Germinal center (tissue), 1 donor: Measurements from ENCODE around the gene P2RY14.

Experiments
- DNase-seq: peaks from one replicate; pipeline ENCODE4 v3.0.0; 2012; ENCODE audit warnings: mixed read lengths, low spot score

Gene P2RY14

GRCh38 chr3:151300539-151300938, 22.2 kb upstream of the P2RY14 start:
- DNase-seq, result no peak

DNA sequence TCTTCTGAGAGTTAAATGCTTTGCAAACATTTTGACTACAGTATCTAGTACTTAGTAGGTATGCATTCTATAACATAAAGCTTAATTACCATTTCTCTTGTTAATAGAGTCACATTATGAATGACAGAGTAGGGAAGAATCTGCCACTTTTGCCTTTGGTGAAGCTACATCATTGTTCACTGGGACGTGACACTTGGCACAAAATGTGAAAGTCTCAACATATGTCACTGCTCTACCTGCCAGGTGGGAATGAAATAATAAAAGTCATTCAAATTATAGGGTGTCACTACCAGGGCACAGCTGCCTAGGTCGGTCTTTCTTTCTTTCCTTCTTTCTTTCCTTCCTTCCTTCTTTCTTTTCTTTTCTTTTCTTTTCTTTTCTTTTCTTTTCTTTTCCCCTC, 20.7 kb upstream of the P2RY14 start:
- DNase-seq, result no peak

DNA sequence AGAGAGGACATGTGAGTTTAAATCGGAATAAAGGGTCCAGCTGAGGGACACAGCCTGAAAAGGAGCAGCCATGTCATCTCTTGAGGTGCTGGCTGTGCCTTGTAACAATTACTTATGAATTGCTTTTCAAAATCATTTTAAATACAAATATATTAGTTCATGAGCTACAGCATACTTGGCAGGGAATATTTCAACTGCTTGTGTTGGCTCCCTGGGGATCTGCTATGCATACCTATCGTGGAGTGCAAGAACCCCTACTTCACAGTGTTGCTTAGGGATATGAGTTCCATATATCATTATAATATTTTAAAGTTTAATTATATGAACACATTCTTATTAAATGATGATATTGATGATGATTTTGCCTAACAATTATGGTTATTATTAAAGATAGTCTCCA, 19.1 kb upstream of the P2RY14 start:
- DNase-seq, result no peak

DNA sequence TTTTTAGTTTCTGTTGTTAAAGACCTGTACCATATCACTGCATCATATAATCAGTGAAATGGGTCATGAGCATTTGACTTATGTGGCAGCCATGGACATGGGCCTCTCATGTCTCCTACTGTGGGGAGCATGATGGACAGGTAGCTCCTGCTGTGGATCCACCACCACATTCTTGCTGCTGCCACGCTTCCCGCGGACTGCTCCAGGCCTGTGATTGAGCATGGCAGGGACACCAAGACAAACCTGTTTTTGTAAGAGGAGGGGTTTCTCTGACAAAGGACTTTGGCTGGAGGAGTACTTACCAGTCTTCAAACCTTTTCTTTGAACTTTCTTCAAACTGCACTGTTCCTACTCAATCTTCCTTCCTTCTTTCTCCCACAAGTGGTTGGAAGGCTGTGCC, 17.9 kb upstream of the P2RY14 start:
- no peak for DNase-seq

DNA sequence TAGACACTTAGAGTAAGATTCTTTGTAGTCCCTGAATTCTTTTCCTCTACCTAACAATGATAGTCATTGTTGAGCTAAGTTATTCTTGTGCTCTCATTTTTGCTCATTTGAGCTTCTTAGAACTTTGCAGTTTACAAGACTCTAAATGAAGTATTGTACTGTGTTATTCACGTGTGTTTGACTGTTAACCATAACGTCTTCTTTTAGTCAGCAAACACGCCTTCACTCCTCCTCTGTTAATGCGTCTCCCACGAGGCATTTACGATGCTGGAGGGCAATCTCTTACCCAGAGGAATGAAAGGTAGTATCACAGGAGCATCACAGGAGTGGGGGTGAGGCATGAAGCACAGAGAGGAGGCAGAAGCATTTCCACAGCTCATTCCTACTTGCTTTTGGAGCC, 14.8 kb upstream of the P2RY14 start:
- no peak for DNase-seq

DNA sequence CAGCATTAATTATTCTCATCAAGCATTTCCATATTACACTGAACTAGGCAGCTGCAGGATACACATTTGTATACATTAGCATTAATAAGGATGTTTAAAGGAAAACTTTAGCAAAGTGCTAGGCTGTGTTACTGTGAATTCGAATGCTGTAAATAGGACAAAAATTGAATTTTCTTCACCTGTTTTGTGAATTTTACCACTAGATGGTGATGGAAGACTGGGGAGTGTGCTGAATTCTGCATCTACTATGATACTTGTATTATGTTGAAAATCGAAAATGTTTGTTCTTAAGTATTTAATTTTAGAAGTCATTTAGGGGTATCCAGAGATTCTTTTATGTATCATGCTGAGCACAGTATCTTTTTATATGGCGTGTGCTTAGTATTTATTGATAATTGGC, 12.3 kb upstream of the P2RY14 start:
- DNase-seq, result peak; percentile 15

- DNase-seq, result no peak
Measured at GRCh38 chr3:151289445-151289844, 11.1 kb upstream of the P2RY14 start.

GRCh38 chr3:151285940-151286339, 7.6 kb upstream of the P2RY14 start:
- no peak for DNase-seq

GRCh38 chr3:151283907-151284461, 5.6 kb upstream of the P2RY14 start:
- no peak for DNase-seq

DNA sequence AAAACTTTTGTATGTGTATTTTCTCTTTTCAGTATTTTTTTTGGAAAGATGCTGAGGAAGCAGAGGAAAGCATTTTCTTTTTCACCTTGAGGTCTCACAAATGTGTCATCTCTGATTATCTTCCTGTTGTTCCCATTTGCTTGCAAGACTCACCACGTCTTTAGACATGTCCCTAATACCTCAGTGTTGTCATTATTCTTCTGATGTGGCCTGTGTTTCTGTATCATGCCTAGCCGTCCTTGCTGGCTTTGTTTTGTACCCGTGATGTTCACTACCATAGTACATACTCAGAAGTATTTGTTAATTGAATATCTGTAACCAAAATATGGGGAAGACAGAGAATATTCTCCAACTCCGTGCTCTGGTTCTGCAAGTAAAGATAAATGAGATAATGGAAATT, 5.0 kb upstream of the P2RY14 start:
- no peak for DNase-seq

- DNase-seq, result peak; percentile 55
Measured at GRCh38 chr3:151282921-151283320, 4.6 kb upstream of the P2RY14 start.

DNA sequence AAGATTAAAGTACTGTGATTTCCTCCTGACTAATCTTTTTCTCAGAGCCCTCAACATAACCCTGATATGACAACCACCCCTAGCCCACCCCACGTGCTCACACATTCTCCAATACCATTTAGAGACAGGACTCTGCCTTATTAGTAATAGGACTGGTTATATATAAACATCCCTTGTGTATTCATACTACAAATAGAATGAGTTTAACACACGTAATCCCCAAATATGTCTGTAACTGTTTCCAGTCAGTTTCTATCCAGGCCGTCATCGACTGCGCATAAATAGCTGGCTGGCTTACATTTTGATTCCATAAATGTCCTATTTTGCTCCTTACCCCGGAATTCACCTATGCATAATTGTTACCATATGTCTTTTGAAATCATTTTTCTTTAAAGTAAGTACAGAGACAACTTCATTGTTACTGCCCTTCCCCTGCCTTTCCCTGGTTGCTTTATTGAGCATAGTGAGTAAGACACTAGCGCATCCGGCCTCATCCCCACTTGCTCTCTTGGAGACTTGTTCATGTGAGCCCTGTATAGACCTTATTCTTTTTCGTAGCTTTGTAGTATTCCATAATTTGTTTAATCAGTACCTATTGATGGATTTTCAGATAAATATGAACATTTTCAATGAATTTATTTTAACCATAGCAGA, 3.5 kb upstream of the P2RY14 start:
- DNase-seq, result no peak

GRCh38 chr3:151276687-151277042, 1.7 kb downstream of the P2RY14 start:
- peak; percentile 13 for DNase-seq

- no peak for DNase-seq
Measured at GRCh38 chr3:151276038-151276686, 2.2 kb downstream of the P2RY14 start.

DNA sequence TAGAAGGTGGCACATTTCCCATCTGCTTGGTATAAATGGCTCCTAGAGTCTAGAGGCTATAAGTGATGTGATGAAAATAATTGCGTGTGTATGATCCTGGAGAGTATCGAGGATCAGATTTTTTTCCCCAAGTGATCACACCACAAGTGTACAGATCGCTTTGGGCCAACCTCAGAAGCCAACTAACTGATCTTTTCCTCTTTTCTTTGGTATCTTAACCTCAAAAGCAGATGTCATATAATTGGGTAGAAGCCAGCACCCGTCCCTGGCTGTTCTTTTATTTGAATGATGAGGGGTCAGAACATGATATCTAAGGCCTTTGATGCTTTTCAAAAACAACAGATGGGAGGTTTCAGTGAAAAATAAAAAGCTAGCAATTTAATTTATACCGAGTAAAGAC, 3.3 kb downstream of the P2RY14 start:
- no peak for DNase-seq

GRCh38 chr3:151269631-151270030, 8.7 kb downstream of the P2RY14 start:
- DNase-seq, result no peak

GRCh38 chr3:151268267-151269235, 9.8 kb downstream of the P2RY14 start:
- no peak for DNase-seq

DNA sequence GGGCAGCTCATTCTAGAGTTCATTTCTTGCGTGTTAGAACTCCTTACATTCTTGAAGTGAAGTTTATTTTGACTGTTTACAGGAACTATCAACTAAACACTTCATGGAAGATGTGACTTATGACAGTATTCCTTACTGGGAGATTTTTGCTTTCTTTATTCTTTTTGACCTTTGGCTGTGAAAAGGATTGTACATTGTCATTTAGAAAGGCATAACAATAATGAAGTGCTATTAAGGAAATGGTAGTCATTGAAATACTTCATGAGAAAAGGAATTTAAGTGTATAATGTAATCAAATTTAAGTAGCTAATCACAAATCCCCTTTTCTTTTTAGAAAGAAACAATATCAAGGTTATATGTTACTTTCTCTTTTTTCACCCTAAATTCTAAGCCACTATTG, 11.3 kb downstream of the P2RY14 start:
- no peak for DNase-seq

DNA sequence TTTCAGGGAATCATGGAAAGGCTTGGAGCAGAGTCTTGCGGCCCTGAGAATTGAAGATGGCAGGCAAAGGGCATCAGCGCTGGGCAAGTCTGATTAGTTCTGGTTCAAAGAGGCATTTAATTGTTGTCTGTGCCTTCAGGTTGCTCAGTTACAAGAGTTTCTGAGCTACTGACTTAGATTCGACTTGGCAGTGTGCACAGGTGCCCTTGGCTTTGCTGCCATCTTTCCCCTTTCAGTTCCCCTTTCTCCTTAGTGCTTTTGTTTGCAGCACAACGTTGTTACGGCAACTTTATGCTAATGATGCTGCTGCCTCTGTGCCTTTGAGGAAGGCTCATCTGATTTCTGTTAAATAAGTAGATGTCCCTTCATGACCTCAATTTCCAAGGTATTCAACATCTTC, 12.5 kb downstream of the P2RY14 start:
- DNase-seq, result peak; percentile 65

DNA sequence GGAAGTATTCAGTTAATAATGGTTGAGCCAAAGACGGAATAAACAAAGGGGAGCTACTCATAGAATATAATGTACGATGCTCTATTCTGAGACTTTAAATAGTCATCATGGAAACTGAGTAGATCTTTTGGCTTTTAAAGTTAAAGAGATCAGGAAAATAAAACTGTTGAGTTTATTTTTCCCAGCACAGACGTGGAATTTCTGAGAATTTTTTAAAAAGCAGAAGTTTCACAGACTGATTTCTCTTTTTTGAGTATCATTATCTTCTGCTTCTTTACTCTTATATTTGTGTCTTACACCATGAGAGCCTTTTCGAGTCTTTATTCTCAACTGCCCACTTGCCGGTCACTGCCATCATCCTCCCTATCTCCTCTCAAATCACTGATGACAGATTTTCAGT, 13.2 kb downstream of the P2RY14 start:
- DNase-seq, result no peak

DNA sequence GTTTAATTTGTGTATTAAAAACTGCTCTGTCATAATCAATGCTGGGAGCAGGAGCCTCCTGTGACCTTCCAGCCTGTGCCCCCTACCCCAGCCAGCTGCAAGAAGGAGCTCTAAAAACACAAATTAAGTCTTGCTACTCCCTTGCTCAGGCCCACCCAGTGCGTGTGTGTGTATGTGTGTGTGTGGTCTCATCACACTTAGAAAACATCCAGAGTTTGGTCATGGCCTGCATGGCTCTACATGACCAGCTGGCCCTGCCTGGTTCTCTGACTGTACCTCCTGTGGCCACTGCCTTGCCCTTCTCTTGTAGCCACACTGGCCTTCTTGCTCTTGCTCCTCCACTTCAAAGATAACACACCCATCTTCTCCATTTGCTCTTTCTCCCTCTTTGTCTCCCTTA, 13.7 kb downstream of the P2RY14 start:
- no peak for DNase-seq

DNA sequence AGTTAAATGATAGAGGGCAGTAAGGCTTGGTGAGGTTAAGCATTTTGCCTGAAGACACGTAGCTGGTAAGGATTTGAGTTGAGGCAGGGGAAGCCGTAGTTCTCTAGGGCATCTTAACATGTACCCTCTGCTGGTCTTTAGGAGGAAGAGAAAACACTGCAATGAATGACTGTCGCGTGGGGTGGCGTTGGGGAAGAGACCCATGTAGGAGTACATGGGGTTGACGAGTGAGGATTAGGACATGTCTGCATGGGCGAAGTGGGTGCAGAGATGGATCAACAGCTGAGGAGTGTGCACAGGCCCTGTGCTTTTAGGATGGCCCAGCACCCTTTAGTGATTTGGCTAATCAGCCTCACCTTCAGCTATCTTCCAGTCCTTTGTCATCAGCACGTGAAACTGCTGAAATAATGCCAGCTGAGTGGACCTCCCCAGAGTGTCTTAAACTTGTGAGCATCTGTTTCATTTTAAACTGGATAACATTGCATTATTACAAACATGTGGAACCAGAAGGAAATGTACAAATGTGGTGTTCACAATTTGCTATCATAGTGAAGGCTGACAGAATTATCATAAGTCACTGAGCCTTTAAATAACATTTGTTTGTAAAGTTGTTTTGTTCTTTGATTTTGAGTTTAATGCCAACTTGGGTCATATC, 15.3 kb downstream of the P2RY14 start:
- DNase-seq, result no peak
